Hematopoietic multipotent progenitor cell treated with erythropoietin and hydrocortisone succinate and interleukin-3 and kit ligand, for 6 days (in vitro differentiated cells): Measurements from ENCODE around the gene KLHL6.
"Not testable (repeated sequence)": the region's sequence is repeated elsewhere in the genome, so short reads cannot be mapped to it uniquely, and the experiment has no call there.

Experiments
- DNase-seq: peaks from one replicate; pipeline ENCODE4 v3.0.0-alpha.2; 2015

KLHL6 gene

GRCh38 chr3:183555541-183556081 lies at the start of gene KLHL6:
TSS of gene KLHL6 (minus strand) at chr3:183555706. CDS start at chr3:183555653, 53 bp downstream.
- peak; percentile 91 for DNase-seq

- DNase-seq: no peak
These were observed 42.5 kb upstream of the KLHL6 start for GRCh38 chr3:183597959-183598358.

GRCh38 chr3:183594636-183595035 lies 39.1 kb upstream of the KLHL6 start:
- no peak for DNase-seq

- DNase-seq: no peak
These were observed 37.3 kb upstream of the KLHL6 start for GRCh38 chr3:183592821-183593220.

- peak; percentile 53 for DNase-seq
These were observed 36.5 kb upstream of the KLHL6 start for GRCh38 chr3:183591881-183592521.

- no peak for DNase-seq
These were observed 34.9 kb upstream of the KLHL6 start for GRCh38 chr3:183590442-183590841.

GRCh38 chr3:183587336-183587735 lies 31.8 kb upstream of the KLHL6 start:
- DNase-seq: peak; percentile 45

- DNase-seq: no peak
These were observed 31.0 kb upstream of the KLHL6 start for GRCh38 chr3:183586477-183586876.

GRCh38 chr3:183584914-183585280 lies 29.4 kb upstream of the KLHL6 start:
- DNase-seq: no peak

- no peak for DNase-seq
These were observed 28.9 kb upstream of the KLHL6 start for GRCh38 chr3:183584246-183584913.

- no peak for DNase-seq
These were observed 28.1 kb upstream of the KLHL6 start for GRCh38 chr3:183583331-183584245.

GRCh38 chr3:183582161-183582560 lies 26.7 kb upstream of the KLHL6 start:
- no peak for DNase-seq

GRCh38 chr3:183581496-183582155 lies 26.1 kb upstream of the KLHL6 start:
- no peak for DNase-seq

GRCh38 chr3:183579967-183580900 lies 24.7 kb upstream of the KLHL6 start:
- DNase-seq: no peak

- DNase-seq: no peak
These were observed 22.7 kb upstream of the KLHL6 start for GRCh38 chr3:183578179-183578578.

GRCh38 chr3:183577346-183577745 lies 21.8 kb upstream of the KLHL6 start:
- DNase-seq: no peak

- no peak for DNase-seq
These were observed 21.1 kb upstream of the KLHL6 start for GRCh38 chr3:183576487-183577107.

- DNase-seq: no peak
These were observed 17.4 kb upstream of the KLHL6 start for GRCh38 chr3:183572935-183573334.

GRCh38 chr3:183570191-183570590 lies 14.7 kb upstream of the KLHL6 start:
- DNase-seq: not testable (repeated sequence)

GRCh38 chr3:183566880-183567279 lies 11.4 kb upstream of the KLHL6 start:
- no peak for DNase-seq

GRCh38 chr3:183564046-183564445 lies 8.5 kb upstream of the KLHL6 start:
- DNase-seq: peak; percentile 23
